Kidney (tissue), 14 donors: ENCODE data around the gene ANKFY1. TPM values are rescaled to one million over a fixed set of nuclear protein-coding genes. Genes with fewer than 3 reads are reported as not detected.

ENCODE experiments used
- DNase-seq, 5 donors: peaks; one replicate each; pipeline ENCODE4 v3.0.0-alpha.2; 2013 to 2020
- FAIRE-seq: peaks from 2 replicates; lab custom pipeline; 2012; peaks lifted over from hg19 to GRCh38; lab: Jason Lieb, UNC
- H3K27ac ChIP-seq, 2 donors: one replicate each; pipeline ENCODE4 v1.7.0; 2013; ENCODE audit warnings: low read depth in 2 of 2, low read length in 2 of 2, inconsistent platforms in 1 of 2
- H3K27me3 ChIP-seq: one replicate; pipeline ENCODE4 v1.7.1; 2013; ENCODE audit warnings: low read length, inconsistent platforms; ENCODE audit not compliant: control insufficient read depth, insufficient read depth
- H3K36me3 ChIP-seq, 3 donors: one replicate each; pipeline versions ENCODE4 v1.7.0 to v1.7.1; 2013; ENCODE audit warnings: low read length in 3 of 3, control low read depth in 1 of 3, inconsistent platforms in 1 of 3; ENCODE audit not compliant: insufficient read depth in 3 of 3, control insufficient read depth in 2 of 3
- H3K4me1 ChIP-seq, 3 donors: one replicate each; pipeline versions ENCODE4 v1.7.0 to v1.7.1; 2013; ENCODE audit warnings: low read length in 3 of 3, inconsistent platforms in 1 of 3, low read depth in 1 of 3; ENCODE audit not compliant: control insufficient read depth in 2 of 3, insufficient read depth in 2 of 3
- H3K4me3 ChIP-seq, 3 donors: one replicate each; pipeline versions ENCODE4 v1.7.0 to v1.8.1; 2013; ENCODE audit warnings: low read length in 3 of 3, control low read depth in 1 of 3, inconsistent platforms in 1 of 3
- H3K9ac ChIP-seq, 3 donors: one replicate each; pipeline versions ENCODE4 v1.7.0 to v1.7.1; 2013; ENCODE audit warnings: low read length in 3 of 3, control low read depth in 1 of 3, inconsistent platforms in 1 of 3
- H3K9me3 ChIP-seq, 3 donors: one replicate each; pipeline versions ENCODE4 v1.7.0 to v1.7.1; 2013; ENCODE audit warnings: low read length in 3 of 3, control low read depth in 1 of 3, inconsistent platforms in 1 of 3; ENCODE audit not compliant: control insufficient read depth in 2 of 3, insufficient read depth in 1 of 3
- intact Hi-C: fragments of 100-400 bp; cut with DNase I; formaldehyde crosslinking; loops from one replicate; pipeline ENCODE4 v1.11.1; 2022
- polyA plus RNA-seq: library from polyadenylated mRNA; stranded (reverse); fragments of 350-450 nt; fragmentation: Illumina TruSeq; extraction: RNeasy Lipid Tissue Mini Kit (QIAGEN cat#74804); gene quantifications from one replicate; pipeline ENCODE4 v1.2.3, GENCODE V29; 2014; ENCODE audit warnings: low read depth, low replicate concordance; ENCODE audit not compliant: insufficient read depth
- total RNA-seq: library from RNA; stranded (reverse); fragmentation: NEBNext Ultra II Directional; extraction: Animal tissue kit (Norgen Biotek cat#: 25700); gene quantifications from one replicate; pipeline ENCODE4 v1.2.1, GENCODE V29; 2021
- TF ChIP-seq, protein P1 (sequence below): IDR thresholded peaks from 3 replicates; pipeline ENCODE4 v1.5.1; 2012; ENCODE audit warnings: mild to moderate bottlenecking, moderate library complexity, borderline replicate concordance; ENCODE audit not compliant: insufficient read depth; ENCODE audit errors: extremely low read depth
- donor health status: control.
- donor health status: control.
- donor health status: control.
- donor health status: control.
- donor health status: control.
- donor health status: DM: yes; HTN: yes; CAD: no.
- donor health status: Normal renal cell carcinoma (clear cell type).

Gene ANKFY1
- total and polyA plus RNA-seq, 2 donors from 2014 or later = 10.9 to 61.7 TPM

GRCh38 chr17:4154201-4154600 lies 109.6 kb downstream of the ANKFY1 start:
- FAIRE-seq = no peak
- intact Hi-C loops = no loop called here

GRCh38 chr17:4152471-4152870 lies 111.3 kb downstream of the ANKFY1 start:
- no peak overlapping the region for H3K9ac ChIP-seq
- DNase-seq = no peak
- H3K27ac ChIP-seq = no peak overlapping the region
- intact Hi-C loops = no loop called here
- no peaks in the 10 kb centered on the region for H3K27me3 ChIP-seq
- H3K4me3 ChIP-seq = no peak overlapping the region
- peaks cover 0 to 54% (median 21%) of the 10 kb centered on the region in 3 donors for H3K36me3 ChIP-seq
- H3K9me3 ChIP-seq = no peaks in the 10 kb centered on the region
- no peak for FAIRE-seq
- no peaks in the 10 kb centered on the region for H3K4me1 ChIP-seq
- TF ChIP-seq, protein P1, sequence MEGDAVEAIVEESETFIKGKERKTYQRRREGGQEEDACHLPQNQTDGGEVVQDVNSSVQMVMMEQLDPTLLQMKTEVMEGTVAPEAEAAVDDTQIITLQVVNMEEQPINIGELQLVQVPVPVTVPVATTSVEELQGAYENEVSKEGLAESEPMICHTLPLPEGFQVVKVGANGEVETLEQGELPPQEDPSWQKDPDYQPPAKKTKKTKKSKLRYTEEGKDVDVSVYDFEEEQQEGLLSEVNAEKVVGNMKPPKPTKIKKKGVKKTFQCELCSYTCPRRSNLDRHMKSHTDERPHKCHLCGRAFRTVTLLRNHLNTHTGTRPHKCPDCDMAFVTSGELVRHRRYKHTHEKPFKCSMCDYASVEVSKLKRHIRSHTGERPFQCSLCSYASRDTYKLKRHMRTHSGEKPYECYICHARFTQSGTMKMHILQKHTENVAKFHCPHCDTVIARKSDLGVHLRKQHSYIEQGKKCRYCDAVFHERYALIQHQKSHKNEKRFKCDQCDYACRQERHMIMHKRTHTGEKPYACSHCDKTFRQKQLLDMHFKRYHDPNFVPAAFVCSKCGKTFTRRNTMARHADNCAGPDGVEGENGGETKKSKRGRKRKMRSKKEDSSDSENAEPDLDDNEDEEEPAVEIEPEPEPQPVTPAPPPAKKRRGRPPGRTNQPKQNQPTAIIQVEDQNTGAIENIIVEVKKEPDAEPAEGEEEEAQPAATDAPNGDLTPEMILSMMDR = no peak

More at GRCh38 chr17:4154201-4154600, 109.6 kb downstream of the ANKFY1 start:
- Histone ChIP-seq H3K36me3 (peaks cover 0 to 60% (median 27%) of the 10 kb centered on the region in 3 donors), H3K9ac (no peak overlapping the region), H3K9me3 (no peaks in the 10 kb centered on the region), H3K27ac (no peak overlapping the region), H3K27me3 (no peaks in the 10 kb centered on the region), H3K4me3 (no peak overlapping the region), H3K4me1 (no peaks in the 10 kb centered on the region)
- DNase-seq = no peak
- TF ChIP-seq, protein P1 = no peak

GRCh38 chr17:4150096-4150495 lies 113.7 kb downstream of the ANKFY1 start:
- no peak for DNase-seq
- Histone ChIP-seq H3K27ac (no peak overlapping the region), H3K4me1 (no peaks in the 10 kb centered on the region), H3K4me3 (no peak overlapping the region), H3K36me3 (peaks cover 0 to 32% (median 12%) of the 10 kb centered on the region in 3 donors), H3K9me3 (no peaks in the 10 kb centered on the region), H3K9ac (no peak overlapping the region), H3K27me3 (no peaks in the 10 kb centered on the region)
- FAIRE-seq = no peak
- intact Hi-C loops = no loop called here
- TF ChIP-seq, protein P1 = no peak
